ENCODE data around the gene SLC38A10. TPM values are rescaled to one million over a fixed set of nuclear protein-coding genes. Genes with fewer than 3 reads are reported as not detected.

SLC38A10 gene
- total and polyA plus RNA-seq, 4 donors = 22.3 to 118 (median 70.8) TPM

- Histone ChIP-seq H3K4me3 (ENCODE audit: low read length in 2 of 2) (no peak overlapping the region), H3K27ac (ENCODE audit: low read depth in 1 of 2, low read length in 2 of 2) (no peak overlapping the region), H3K36me3 (ENCODE audit: control insufficient read depth in 1 of 2, insufficient read depth in 2 of 2, low read length in 1 of 2) (no peaks in the 10 kb centered on the region), H3K9me3 (ENCODE audit: control insufficient read depth, low read length) (no peaks in the 10 kb centered on the region), H3K27me3 (ENCODE audit: control insufficient read depth in 1 of 2, insufficient read depth in 2 of 2, low read length in 1 of 2) (no peaks in the 10 kb centered on the region), H3K4me1 (ENCODE audit: control insufficient read depth in 1 of 2, insufficient read depth in 2 of 2, low read length in 2 of 2) (no peaks in the 10 kb centered on the region)
- DNase-seq (no peak), ATAC-seq (ENCODE audit: low FRiP score) (no peak)
- intact Hi-C loops (cut with DNase I) = no loop called here
- WGBS, 2 donors = 55 to 56% methylated on average over 14 of the region's 14 CpGs
Measured at GRCh38 chr17:81328489-81328888, 33.4 kb upstream of the SLC38A10 start.

- no peaks in the 10 kb centered on the region for H3K9me3 ChIP-seq (ENCODE audit: control insufficient read depth, low read length)
- no peaks in the 10 kb centered on the region for H3K27me3 ChIP-seq (ENCODE audit: control insufficient read depth in 1 of 2, insufficient read depth in 2 of 2, low read length in 1 of 2)
- H3K27ac ChIP-seq (ENCODE audit: low read depth in 1 of 2, low read length in 2 of 2) = no peak overlapping the region
- H3K4me3 ChIP-seq (ENCODE audit: low read length in 2 of 2) = no peak overlapping the region
- WGBS, 2 donors = 75 to 83% methylated on average over 13 to 14 of the region's 14 CpGs
- ATAC-seq (ENCODE audit: low FRiP score) (no peak), DNase-seq (no peak)
- no peaks in the 10 kb centered on the region for H3K4me1 ChIP-seq (ENCODE audit: control insufficient read depth in 1 of 2, insufficient read depth in 2 of 2, low read length in 2 of 2)
- no peaks in the 10 kb centered on the region for H3K36me3 ChIP-seq (ENCODE audit: control insufficient read depth in 1 of 2, insufficient read depth in 2 of 2, low read length in 1 of 2)
- intact Hi-C loops (cut with DNase I) = no loop called here
Measured at GRCh38 chr17:81325714-81326358, 30.7 kb upstream of the SLC38A10 start.

GRCh38 chr17:81324851-81325713, 30.0 kb upstream of the SLC38A10 start:
- Histone ChIP-seq H3K9me3 (ENCODE audit: control insufficient read depth, low read length) (no peaks in the 10 kb centered on the region), H3K4me3 (ENCODE audit: low read length in 2 of 2) (no peak overlapping the region), H3K27me3 (ENCODE audit: control insufficient read depth in 1 of 2, insufficient read depth in 2 of 2, low read length in 1 of 2) (no peaks in the 10 kb centered on the region), H3K27ac (ENCODE audit: low read depth in 1 of 2, low read length in 2 of 2) (no peak overlapping the region), H3K36me3 (ENCODE audit: control insufficient read depth in 1 of 2, insufficient read depth in 2 of 2, low read length in 1 of 2) (no peaks in the 10 kb centered on the region), H3K4me1 (ENCODE audit: control insufficient read depth in 1 of 2, insufficient read depth in 2 of 2, low read length in 2 of 2) (no peaks in the 10 kb centered on the region)
- DNase-seq (no peak), ATAC-seq (ENCODE audit: low FRiP score) (no peak)
- intact Hi-C loops (cut with DNase I) = no loop called here
- 85 to 92% methylated on average over 22 of the region's 22 CpGs for WGBS, 2 donors

GRCh38 chr17:81324177-81324850, 29.2 kb upstream of the SLC38A10 start:
- H3K27ac ChIP-seq (ENCODE audit: low read depth in 1 of 2, low read length in 2 of 2) = no peak overlapping the region
- no peaks in the 10 kb centered on the region for H3K27me3 ChIP-seq (ENCODE audit: control insufficient read depth in 1 of 2, insufficient read depth in 2 of 2, low read length in 1 of 2)
- no peaks in the 10 kb centered on the region for H3K36me3 ChIP-seq (ENCODE audit: control insufficient read depth in 1 of 2, insufficient read depth in 2 of 2, low read length in 1 of 2)
- intact Hi-C loops (cut with DNase I) = no loop called here
- H3K4me3 ChIP-seq (ENCODE audit: low read length in 2 of 2) = no peak overlapping the region
- 94 to 97% methylated on average over 17 of the region's 17 CpGs for WGBS, 2 donors
- H3K4me1 ChIP-seq (ENCODE audit: control insufficient read depth in 1 of 2, insufficient read depth in 2 of 2, low read length in 2 of 2) = no peaks in the 10 kb centered on the region
- H3K9me3 ChIP-seq (ENCODE audit: control insufficient read depth, low read length) = no peaks in the 10 kb centered on the region
- ATAC-seq (ENCODE audit: low FRiP score) (no peak), DNase-seq (no peak)

GRCh38 chr17:81323411-81323868, 28.3 kb upstream of the SLC38A10 start:
- DNase-seq = no peak
- no peak for ATAC-seq (ENCODE audit: low FRiP score)
- intact Hi-C loops (cut with DNase I) = no loop called here
- 75 to 76% methylated on average over 20 of the region's 20 CpGs for WGBS, 2 donors
- Histone ChIP-seq H3K4me1 (ENCODE audit: control insufficient read depth in 1 of 2, insufficient read depth in 2 of 2, low read length in 2 of 2) (no peaks in the 10 kb centered on the region), H3K36me3 (ENCODE audit: control insufficient read depth in 1 of 2, insufficient read depth in 2 of 2, low read length in 1 of 2) (no peaks in the 10 kb centered on the region), H3K9me3 (ENCODE audit: control insufficient read depth, low read length) (no peaks in the 10 kb centered on the region), H3K4me3 (ENCODE audit: low read length in 2 of 2) (no peak overlapping the region), H3K27ac (ENCODE audit: low read depth in 1 of 2, low read length in 2 of 2) (no peak overlapping the region), H3K27me3 (ENCODE audit: control insufficient read depth in 1 of 2, insufficient read depth in 2 of 2, low read length in 1 of 2) (no peaks in the 10 kb centered on the region)

GRCh38 chr17:81323083-81323369, 27.9 kb upstream of the SLC38A10 start:
- intact Hi-C loops (cut with DNase I) = no loop called here
- DNase-seq = no peak
- no peaks in the 10 kb centered on the region for H3K9me3 ChIP-seq (ENCODE audit: control insufficient read depth, low read length)
- ATAC-seq (ENCODE audit: low FRiP score) = no peak
- no peaks in the 10 kb centered on the region for H3K27me3 ChIP-seq (ENCODE audit: control insufficient read depth in 1 of 2, insufficient read depth in 2 of 2, low read length in 1 of 2)
- H3K4me3 ChIP-seq (ENCODE audit: low read length in 2 of 2) = no peak overlapping the region
- WGBS, 2 donors = 83 to 86% methylated on average over 9 to 10 of the region's 10 CpGs
- H3K36me3 ChIP-seq (ENCODE audit: control insufficient read depth in 1 of 2, insufficient read depth in 2 of 2, low read length in 1 of 2) = no peaks in the 10 kb centered on the region
- H3K4me1 ChIP-seq (ENCODE audit: control insufficient read depth in 1 of 2, insufficient read depth in 2 of 2, low read length in 2 of 2) = no peaks in the 10 kb centered on the region
- no peak overlapping the region for H3K27ac ChIP-seq (ENCODE audit: low read depth in 1 of 2, low read length in 2 of 2)

GRCh38 chr17:81322271-81323082, 27.4 kb upstream of the SLC38A10 start:
- DNase-seq (no peak), ATAC-seq (ENCODE audit: low FRiP score) (no peak)
- Histone ChIP-seq H3K27me3 (ENCODE audit: control insufficient read depth in 1 of 2, insufficient read depth in 2 of 2, low read length in 1 of 2) (no peaks in the 10 kb centered on the region), H3K27ac (ENCODE audit: low read depth in 1 of 2, low read length in 2 of 2) (no peak overlapping the region), H3K36me3 (ENCODE audit: control insufficient read depth in 1 of 2, insufficient read depth in 2 of 2, low read length in 1 of 2) (no peaks in the 10 kb centered on the region), H3K9me3 (ENCODE audit: control insufficient read depth, low read length) (no peaks in the 10 kb centered on the region), H3K4me1 (ENCODE audit: control insufficient read depth in 1 of 2, insufficient read depth in 2 of 2, low read length in 2 of 2) (no peaks in the 10 kb centered on the region), H3K4me3 (ENCODE audit: low read length in 2 of 2) (no peak overlapping the region)
- intact Hi-C loops (cut with DNase I) = no loop called here
- 89 to 91% methylated on average over 30 to 34 of the region's 34 CpGs for WGBS, 2 donors

- H3K4me1 ChIP-seq (ENCODE audit: control insufficient read depth in 1 of 2, insufficient read depth in 2 of 2, low read length in 2 of 2) = no peaks in the 10 kb centered on the region
- WGBS, 2 donors = 72 to 77% methylated on average over 17 of the region's 17 CpGs
- no peaks in the 10 kb centered on the region for H3K27me3 ChIP-seq (ENCODE audit: control insufficient read depth in 1 of 2, insufficient read depth in 2 of 2, low read length in 1 of 2)
- H3K9me3 ChIP-seq (ENCODE audit: control insufficient read depth, low read length) = no peaks in the 10 kb centered on the region
- ATAC-seq (ENCODE audit: low FRiP score) (no peak), DNase-seq (no peak)
- intact Hi-C loops (cut with DNase I) = no loop called here
- H3K27ac ChIP-seq (ENCODE audit: low read depth in 1 of 2, low read length in 2 of 2) = no peak overlapping the region
- H3K4me3 ChIP-seq (ENCODE audit: low read length in 2 of 2) = no peak overlapping the region
- no peaks in the 10 kb centered on the region for H3K36me3 ChIP-seq (ENCODE audit: control insufficient read depth in 1 of 2, insufficient read depth in 2 of 2, low read length in 1 of 2)
Measured at GRCh38 chr17:81317961-81318605, 23.0 kb upstream of the SLC38A10 start.
